Prostate gland (tissue), 2 donors: Measurements from ENCODE around the gene MAPK8IP1.

Experiments used
- POLR2A ChIP-seq: fragments of 450-650 bp; IDR thresholded peaks from one replicate; pipeline ENCODE4 v1.6.1; 2016; ENCODE audit warnings: antibody characterized with exemption, mild to moderate bottlenecking
- TF ChIP-seq, protein P1 (sequence below), 4 experiments: fragments of 200-600 bp in 2 of 4; fragments of 450-650 bp in 2 of 4; sonication (generic) in 2 of 4; IDR thresholded peaks; 1 replicate in 3 of 4; 2 replicates in 1 of 4; pipeline ENCODE4 v1.5.1; 2016 to 2019; ENCODE audit warnings: antibody characterized with exemption in 4 of 4, mild to moderate bottlenecking in 2 of 4, moderate library complexity in 2 of 4

DNA sequence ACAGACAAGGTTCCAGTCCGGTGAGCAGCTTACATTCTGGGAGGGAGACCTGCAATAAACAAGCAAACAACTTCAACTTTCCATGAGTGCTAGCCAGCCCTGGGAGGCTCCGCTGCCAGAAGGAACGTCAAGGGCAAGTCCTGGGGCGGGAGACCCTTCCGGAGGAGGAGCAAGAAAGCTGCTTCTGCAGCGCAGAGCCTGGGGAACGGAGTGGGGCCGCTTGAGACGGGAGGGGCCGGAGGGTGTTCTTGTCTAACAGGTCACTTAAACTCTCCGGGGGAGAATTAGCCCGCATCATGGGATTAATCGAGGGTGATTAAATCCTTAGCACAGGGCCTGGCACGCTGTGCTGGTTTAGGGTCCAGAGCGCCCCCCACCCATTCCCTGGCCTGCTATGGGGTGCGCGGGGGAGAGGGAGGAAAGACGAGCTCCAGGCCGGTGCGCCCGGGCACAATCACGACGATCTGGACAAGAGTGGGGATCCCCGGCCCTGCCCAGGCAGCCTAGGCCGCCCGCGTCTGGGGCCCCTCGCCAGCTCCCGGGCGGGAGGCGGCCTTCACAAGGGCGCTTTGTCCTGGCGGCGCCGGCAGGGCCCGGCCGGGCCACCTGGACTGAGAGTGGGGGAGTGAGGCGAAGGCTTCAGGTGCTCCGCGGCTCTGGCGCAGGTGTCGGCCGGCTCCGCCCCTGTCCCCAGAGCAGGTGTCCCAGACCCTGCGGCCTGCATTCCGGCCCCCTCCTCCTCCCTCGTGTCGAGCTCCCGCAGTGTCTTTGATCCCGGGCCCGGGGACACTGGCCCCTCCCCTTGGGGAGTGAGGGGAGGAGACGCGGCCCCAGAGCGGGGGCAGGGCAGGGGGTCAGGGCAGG, 36.3 kb downstream of the MAPK8IP1 start:
- TF ChIP-seq, protein P1, sequence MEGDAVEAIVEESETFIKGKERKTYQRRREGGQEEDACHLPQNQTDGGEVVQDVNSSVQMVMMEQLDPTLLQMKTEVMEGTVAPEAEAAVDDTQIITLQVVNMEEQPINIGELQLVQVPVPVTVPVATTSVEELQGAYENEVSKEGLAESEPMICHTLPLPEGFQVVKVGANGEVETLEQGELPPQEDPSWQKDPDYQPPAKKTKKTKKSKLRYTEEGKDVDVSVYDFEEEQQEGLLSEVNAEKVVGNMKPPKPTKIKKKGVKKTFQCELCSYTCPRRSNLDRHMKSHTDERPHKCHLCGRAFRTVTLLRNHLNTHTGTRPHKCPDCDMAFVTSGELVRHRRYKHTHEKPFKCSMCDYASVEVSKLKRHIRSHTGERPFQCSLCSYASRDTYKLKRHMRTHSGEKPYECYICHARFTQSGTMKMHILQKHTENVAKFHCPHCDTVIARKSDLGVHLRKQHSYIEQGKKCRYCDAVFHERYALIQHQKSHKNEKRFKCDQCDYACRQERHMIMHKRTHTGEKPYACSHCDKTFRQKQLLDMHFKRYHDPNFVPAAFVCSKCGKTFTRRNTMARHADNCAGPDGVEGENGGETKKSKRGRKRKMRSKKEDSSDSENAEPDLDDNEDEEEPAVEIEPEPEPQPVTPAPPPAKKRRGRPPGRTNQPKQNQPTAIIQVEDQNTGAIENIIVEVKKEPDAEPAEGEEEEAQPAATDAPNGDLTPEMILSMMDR (IDR thresholded peaks at IDR 0.05), result no peak
- TF ChIP-seq POLR2A, result peak; percentile 48
